ENCODE results near the gene NRTN.

NRTN gene

GRCh38 chr19:5821521-5822180, 16.8 kb downstream of the NRTN start:
- Mint-ChIP-seq H3K27me3 (no peaks in the 10 kb centered on the region), H3K4me1 (no peaks in the 10 kb centered on the region), H3K4me3 (no peak overlapping the region), H3K27ac (no peak overlapping the region), H3K9me3 (no peaks in the 10 kb centered on the region), H3K36me3 (no peaks in the 10 kb centered on the region)

- Mint-ChIP-seq H3K27me3 (no peaks in the 10 kb centered on the region), H3K9me3 (no peaks in the 10 kb centered on the region)
These were observed 17.4 kb downstream of the NRTN start for GRCh38 chr19:5822181-5822844.

DNA sequence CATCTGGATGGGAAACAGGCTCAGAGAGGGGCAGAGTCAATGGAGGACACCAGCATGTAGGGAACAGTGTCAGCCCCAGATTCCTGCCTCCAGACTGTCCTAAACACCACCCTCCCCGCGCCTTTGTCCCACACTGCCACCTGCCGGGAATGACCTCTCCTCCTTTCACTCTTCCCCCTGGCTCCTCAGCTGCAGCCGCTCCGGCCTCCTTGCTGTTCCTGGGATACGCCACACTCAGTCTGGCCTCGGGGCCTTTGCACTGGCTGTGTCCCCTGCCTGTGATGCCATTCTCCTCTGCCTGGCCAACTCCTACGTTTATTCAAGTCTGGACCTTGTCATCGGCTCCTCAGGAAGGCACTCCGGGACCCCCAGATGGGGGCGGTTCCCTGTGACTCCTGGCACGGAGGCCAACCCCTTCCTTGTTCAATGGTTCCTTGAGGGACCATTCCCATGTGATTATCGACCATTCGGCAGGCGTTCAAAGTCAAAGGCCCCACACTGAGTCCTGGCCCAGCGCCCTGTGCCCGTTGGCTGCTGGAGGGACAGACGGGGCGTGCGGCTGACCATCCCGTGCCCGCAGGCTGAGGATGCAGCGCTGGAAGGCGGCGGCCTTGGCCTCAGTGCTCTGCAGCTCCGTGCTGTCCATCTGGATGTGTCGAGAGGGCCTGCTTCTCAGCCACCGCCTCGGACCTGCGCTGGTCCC, 18.9 kb downstream of the NRTN start:
- Mint-ChIP-seq H3K4me1 (peaks cover 8% of the 10 kb centered on the region), H3K27ac (no peak overlapping the region), H3K4me3 (no peak overlapping the region), H3K9me3 (no peaks in the 10 kb centered on the region), H3K36me3 (no peaks in the 10 kb centered on the region), H3K27me3 (no peaks in the 10 kb centered on the region)

More at GRCh38 chr19:5822181-5822844, 17.4 kb downstream of the NRTN start:
- peaks cover 5% of the 10 kb centered on the region for H3K4me1 Mint-ChIP-seq
- H3K36me3 Mint-ChIP-seq, result no peaks in the 10 kb centered on the region
- H3K27ac Mint-ChIP-seq, result no peak overlapping the region
- H3K4me3 Mint-ChIP-seq, result no peak overlapping the region

DNA sequence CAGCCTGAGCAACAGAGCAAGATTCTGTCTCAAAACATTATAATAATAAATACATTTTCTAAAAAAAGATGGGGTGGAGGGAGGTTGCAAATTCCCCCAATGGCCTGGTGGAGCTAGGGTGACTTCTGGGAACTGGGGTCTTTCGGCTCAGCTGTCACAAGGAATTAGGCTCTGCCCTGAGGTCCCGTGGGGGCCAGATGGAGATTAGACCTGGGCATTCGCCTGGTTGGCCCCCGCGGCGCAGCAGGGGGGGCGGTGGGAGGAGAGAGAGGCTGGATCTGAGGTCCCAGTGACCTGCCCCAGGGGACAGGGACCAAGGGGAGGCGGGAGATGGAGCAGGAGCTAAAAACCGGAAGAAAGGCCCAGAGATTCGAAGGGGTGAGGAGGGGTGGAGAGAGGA, 19.9 kb downstream of the NRTN start:
- Mint-ChIP-seq H3K27ac (no peak overlapping the region), H3K4me3 (no peak overlapping the region)

GRCh38 chr19:5825178-5825577, 20.3 kb downstream of the NRTN start:
- H3K4me1 Mint-ChIP-seq, result peaks cover 8% of the 10 kb centered on the region
- H3K9me3 Mint-ChIP-seq, result no peaks in the 10 kb centered on the region
- H3K27ac Mint-ChIP-seq, result no peak overlapping the region
- no peaks in the 10 kb centered on the region for H3K36me3 Mint-ChIP-seq
- H3K4me3 Mint-ChIP-seq, result no peak overlapping the region
- H3K27me3 Mint-ChIP-seq, result no peaks in the 10 kb centered on the region

More for the DNA sequence above, 19.9 kb downstream of the NRTN start:
- no peaks in the 10 kb centered on the region for H3K27me3 Mint-ChIP-seq
- no peaks in the 10 kb centered on the region for H3K36me3 Mint-ChIP-seq
- no peaks in the 10 kb centered on the region for H3K9me3 Mint-ChIP-seq
- peaks cover 8% of the 10 kb centered on the region for H3K4me1 Mint-ChIP-seq

DNA sequence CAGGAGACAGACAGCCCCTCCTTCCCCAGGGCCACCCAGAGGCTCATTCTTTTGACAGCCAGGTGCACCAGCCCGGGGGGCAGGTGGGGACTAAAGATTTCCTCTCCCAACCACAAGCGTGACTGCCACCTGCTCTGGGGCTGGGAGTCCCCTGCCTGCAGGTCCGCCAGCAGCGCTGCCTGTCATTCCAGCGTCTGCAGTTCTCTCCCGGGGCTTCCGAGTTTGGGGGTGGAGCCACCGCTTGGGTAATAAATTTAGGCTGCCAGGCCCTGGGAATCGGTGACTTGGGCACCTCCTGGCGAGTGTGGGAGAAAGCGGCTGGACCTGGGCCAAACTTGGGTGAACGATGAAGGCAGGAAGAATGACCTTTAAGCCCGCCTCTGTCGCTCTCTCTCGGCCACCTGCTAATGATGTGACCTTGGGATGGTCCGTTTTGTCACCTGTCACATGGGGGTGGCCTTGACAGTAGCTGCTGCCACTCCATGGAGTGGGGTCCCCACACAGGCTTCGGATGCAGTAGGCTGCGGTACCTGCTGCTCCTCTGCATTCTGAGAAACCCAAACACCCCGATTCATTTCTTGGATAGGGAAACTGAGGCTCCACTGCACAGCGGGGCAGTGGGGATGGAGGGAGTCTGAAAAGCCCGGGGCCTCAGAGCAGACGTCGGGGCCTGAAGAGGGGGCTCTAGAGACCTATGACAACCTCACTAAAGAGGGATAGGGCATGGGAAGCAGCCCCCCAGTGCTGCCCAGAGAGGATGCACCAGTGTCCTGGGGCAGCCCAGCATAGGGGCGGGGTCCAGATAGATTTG, 21.9 kb downstream of the NRTN start:
- H3K27me3 Mint-ChIP-seq, result no peaks in the 10 kb centered on the region
- peaks cover 8% of the 10 kb centered on the region for H3K4me1 Mint-ChIP-seq
- peak overlapping the region; percentile 80 for H3K4me3 Mint-ChIP-seq
- H3K27ac Mint-ChIP-seq, result peak overlapping the region; percentile 87
- no peaks in the 10 kb centered on the region for H3K36me3 Mint-ChIP-seq
- no peaks in the 10 kb centered on the region for H3K9me3 Mint-ChIP-seq

DNA sequence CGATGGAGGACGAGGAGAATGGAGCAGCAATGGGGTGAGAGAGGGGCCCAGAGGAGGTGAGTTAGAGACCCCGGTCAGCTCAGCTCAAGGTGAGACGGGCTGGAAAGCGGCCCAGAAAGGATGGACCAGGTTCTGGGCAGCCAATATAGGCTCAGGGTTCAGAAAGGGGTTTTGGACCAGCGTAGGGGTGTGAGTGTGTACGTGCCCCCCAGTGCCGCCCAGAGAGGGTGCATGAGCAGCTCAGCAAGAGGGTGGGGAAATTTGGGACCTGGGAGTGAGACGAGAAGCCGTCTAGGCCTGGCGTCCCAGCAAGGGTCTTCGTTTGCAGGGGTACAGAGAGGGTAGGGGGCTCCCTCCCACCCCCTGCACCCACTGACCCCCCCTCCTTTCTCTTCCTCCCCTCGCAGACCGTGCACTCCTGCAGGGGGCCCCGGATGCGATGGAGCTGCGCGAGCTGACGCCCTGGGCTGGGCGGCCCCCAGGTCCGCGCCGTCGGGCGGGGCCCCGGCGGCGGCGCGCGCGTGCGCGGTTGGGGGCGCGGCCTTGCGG, 22.5 kb downstream of the NRTN start:
- Mint-ChIP-seq H3K4me3 (peak overlapping the region; percentile 80), H3K4me1 (peaks cover 8% of the 10 kb centered on the region), H3K36me3 (no peaks in the 10 kb centered on the region), H3K27me3 (no peaks in the 10 kb centered on the region), H3K27ac (peak overlapping the region; percentile 87), H3K9me3 (no peaks in the 10 kb centered on the region)

GRCh38 chr19:5827891-5828660, 23.2 kb downstream of the NRTN start:
- Mint-ChIP-seq H3K36me3 (no peaks in the 10 kb centered on the region), H3K4me3 (peak overlapping the region; percentile 98), H3K27me3 (no peaks in the 10 kb centered on the region), H3K9me3 (no peaks in the 10 kb centered on the region), H3K4me1 (peaks cover 8% of the 10 kb centered on the region), H3K27ac (peak overlapping the region; percentile 99)

DNA sequence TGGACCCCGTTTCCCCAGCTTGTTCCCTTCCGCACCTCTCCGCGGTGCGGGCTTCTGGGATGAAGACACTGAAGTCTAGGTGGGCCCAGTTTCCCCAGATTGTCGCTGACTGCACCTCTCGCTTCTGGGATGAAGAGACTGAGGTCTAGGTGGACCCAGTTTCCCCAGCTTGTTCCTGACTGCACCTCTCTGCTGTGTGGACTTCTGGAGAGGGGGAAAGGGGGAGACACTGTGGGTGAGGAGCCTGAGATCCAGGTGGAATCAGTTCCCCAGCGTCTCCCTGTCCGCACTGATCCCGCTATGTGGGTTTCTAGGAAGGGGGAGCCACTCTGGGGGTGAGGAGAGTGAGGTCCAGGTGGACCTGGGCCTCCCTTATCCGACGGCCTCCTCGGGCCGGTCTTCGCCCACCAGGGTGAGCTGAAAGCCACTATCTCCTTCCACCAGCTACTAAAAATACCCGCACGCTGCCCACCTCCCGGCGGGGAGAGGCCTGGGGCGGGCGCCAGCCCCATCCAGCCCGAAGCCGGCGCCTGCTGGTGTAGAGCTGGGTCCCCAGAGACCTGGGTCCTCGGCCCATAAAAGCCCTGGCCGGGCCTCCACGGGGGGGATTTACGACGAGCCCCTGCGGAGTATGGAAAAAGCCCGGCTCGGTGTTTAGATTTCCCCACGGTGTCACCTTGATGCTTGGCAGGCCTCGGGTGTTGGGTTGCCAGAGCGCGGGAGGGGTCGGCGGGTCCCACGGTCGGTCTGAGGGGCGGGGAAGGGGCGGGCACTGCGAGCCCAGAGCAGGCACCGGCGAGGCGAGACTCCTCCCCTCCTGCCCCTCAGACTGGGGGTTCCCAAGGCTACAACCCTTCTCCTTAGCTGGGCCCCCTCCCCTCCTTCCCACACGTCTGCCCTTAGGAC, 24.0 kb downstream of the NRTN start:
- Mint-ChIP-seq H3K4me1 (peaks cover 8% of the 10 kb centered on the region), H3K9me3 (no peaks in the 10 kb centered on the region), H3K27ac (peak overlapping the region; percentile 99), H3K4me3 (peak overlapping the region; percentile 98), H3K27me3 (no peaks in the 10 kb centered on the region), H3K36me3 (no peaks in the 10 kb centered on the region)

DNA sequence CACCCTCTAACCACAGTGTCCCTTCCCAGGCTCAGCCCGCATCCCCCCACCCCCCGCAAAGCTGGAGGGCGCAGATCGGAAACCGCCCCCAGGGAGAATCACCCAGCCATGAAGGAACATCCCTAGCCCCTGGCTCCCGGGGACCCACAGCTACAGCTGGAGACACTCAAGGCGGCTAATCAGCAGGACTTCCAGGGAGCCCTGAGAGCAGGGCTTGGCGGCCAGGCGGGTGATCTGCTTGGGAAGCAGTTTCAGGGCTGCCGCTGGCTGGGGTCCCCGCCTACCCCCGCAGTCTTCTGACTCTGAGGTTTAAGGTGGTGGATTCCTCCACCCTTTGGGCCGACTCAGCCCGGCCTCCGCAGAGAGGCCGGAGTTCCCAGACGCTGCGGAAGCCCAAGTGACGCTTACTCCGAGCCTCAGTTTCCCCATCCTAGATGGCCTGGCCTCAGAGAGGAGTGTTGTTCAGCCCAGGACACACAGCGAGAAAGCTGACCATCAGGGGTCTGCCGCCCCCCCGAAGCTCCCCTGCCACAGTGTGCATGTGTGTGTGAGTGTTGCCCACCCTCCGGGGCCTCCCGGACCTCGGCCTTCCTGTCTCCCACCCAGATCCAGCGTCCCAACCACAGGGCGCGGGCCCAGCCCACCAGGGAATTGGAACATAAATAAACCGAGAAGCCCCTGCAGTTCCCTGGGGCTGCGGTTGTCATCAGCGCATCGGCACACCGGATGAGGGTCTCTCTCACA, 24.9 kb downstream of the NRTN start:
- Mint-ChIP-seq H3K4me3 (peak overlapping the region; percentile 60), H3K4me1 (peaks cover 8% of the 10 kb centered on the region), H3K27ac (no peak overlapping the region), H3K9me3 (no peaks in the 10 kb centered on the region), H3K27me3 (no peaks in the 10 kb centered on the region), H3K36me3 (no peaks in the 10 kb centered on the region)

GRCh38 chr19:5831159-5831558, 26.3 kb downstream of the NRTN start:
- H3K4me1 Mint-ChIP-seq, result peaks cover 8% of the 10 kb centered on the region
- H3K36me3 Mint-ChIP-seq, result no peaks in the 10 kb centered on the region
- H3K27ac Mint-ChIP-seq, result no peak overlapping the region
- H3K27me3 Mint-ChIP-seq, result no peaks in the 10 kb centered on the region
- H3K4me3 Mint-ChIP-seq, result no peak overlapping the region
- no peaks in the 10 kb centered on the region for H3K9me3 Mint-ChIP-seq

DNA sequence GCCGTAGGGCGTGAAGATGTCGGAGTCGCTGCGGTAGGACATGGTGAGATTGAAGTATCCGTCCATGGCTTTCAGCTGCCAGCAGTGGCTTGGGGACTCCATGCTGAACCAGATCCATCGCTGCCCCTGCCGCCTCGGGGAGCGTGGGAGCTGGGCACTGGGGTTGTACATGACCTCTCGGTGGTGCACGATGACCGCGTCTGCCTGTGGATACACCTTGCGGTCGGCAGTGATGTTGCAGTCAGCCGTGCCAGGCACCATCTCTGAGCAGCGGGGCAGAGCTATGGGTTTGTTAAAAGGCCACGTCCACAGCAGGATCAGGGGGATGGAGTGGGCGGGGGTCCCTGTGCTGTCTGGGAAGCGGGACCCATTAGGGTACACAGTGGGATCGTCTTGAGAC, 27.2 kb downstream of the NRTN start:
- H3K27me3 Mint-ChIP-seq, result no peaks in the 10 kb centered on the region
- H3K9me3 Mint-ChIP-seq, result no peaks in the 10 kb centered on the region
- peaks cover 6% of the 10 kb centered on the region for H3K4me1 Mint-ChIP-seq
- H3K36me3 Mint-ChIP-seq, result no peaks in the 10 kb centered on the region
- no peak overlapping the region for H3K27ac Mint-ChIP-seq
- no peak overlapping the region for H3K4me3 Mint-ChIP-seq

DNA sequence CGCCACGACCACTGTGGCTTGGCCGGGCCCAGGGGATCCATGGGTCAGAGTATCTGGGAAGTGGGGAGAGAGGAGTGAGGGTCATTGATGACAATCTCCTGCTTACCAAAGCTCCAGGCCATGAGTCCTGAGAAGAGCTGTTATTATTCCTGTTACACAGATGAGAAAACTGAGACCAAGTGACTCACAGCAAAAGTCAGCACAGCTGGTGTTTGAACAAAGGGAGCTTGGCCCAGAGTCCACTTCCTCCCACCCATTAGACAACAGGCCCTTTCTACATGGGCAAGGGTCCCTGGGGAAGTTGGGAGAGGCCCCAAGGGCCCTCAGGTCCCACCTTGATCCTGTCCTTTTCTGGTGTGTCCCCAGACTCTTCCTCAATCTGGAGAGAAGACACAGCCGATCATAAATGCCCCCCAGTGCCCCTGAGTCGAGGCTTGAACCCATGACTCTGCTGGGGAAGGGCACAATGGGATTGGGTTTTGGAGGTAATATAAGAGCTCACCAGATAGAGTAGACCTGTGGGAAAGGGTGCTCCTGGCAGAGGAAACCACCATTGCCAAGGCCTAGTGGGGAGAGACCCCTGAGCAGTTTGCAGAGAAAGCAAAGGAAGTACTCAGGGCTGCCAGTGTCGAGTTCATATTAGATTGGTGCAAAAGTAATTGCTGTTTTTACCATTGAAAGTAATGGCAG, 27.8 kb downstream of the NRTN start:
- no peaks in the 10 kb centered on the region for H3K27me3 Mint-ChIP-seq
- no peaks in the 10 kb centered on the region for H3K9me3 Mint-ChIP-seq
- H3K4me1 Mint-ChIP-seq, result peaks cover 3% of the 10 kb centered on the region
- no peak overlapping the region for H3K27ac Mint-ChIP-seq
- no peak overlapping the region for H3K4me3 Mint-ChIP-seq
- no peaks in the 10 kb centered on the region for H3K36me3 Mint-ChIP-seq

Measured in activated naive CD4-positive, alpha-beta T cell treated with anti-CD3 and anti-CD28 coated beads, Interleukin-2, amount 50 U/mL, for 24 hours (primary cell).